ENCODE measurements around the gene DCLK2.

- TF ChIP-seq CTCF (IDR thresholded peaks at IDR 0.05; ENCODE audit: low read depth, low read length) (no peak), EZH2phosphoT487 (IDR thresholded peaks at IDR 0.05; ENCODE audit: low read depth) (no peak)
Measured at GRCh38 chr4:150173982-150174398, 95.7 kb downstream of the DCLK2 start.

Measured in OCI-LY3 (cell line).